H9 (cell line): ENCODE data around the gene ITPK1. TPM values are rescaled to one million over a fixed set of nuclear protein-coding genes. Genes with fewer than 3 reads are reported as not detected.

Experiments
- DNase-seq: peaks from one replicate; pipeline ENCODE4 v3.0.0-alpha.2; 2017
- H2AFZ ChIP-seq: one replicate; pipeline ENCODE4 v1.6.1; 2013; ENCODE audit warnings: mild to moderate bottlenecking, low read length, control low read depth, moderate library complexity
- H2AK5ac ChIP-seq: 2 replicates; pipeline ENCODE4 v1.6.1; 2013; ENCODE audit warnings: low read length, control low read depth, mixed read lengths; ENCODE audit not compliant: insufficient read length
- H2BK120ac ChIP-seq: one replicate; pipeline ENCODE4 v1.6.1; 2013; ENCODE audit warnings: low read depth, mild to moderate bottlenecking, low read length, control low read depth, inconsistent platforms; ENCODE audit not compliant: poor library complexity, severe bottlenecking
- H2BK12ac ChIP-seq: 2 replicates; pipeline ENCODE4 v1.6.1; 2013; ENCODE audit warnings: low read length, control low read depth, mixed read lengths, low read depth; ENCODE audit not compliant: insufficient read length
- H2BK15ac ChIP-seq: 2 replicates; pipeline ENCODE4 v1.6.1; 2013; ENCODE audit warnings: low read depth, low read length, control low read depth
- H2BK20ac ChIP-seq: one replicate; pipeline ENCODE4 v1.6.1; 2013; ENCODE audit warnings: low read depth, mild to moderate bottlenecking, low read length, control low read depth, inconsistent platforms; ENCODE audit not compliant: poor library complexity, severe bottlenecking
- H2BK5ac ChIP-seq: 2 replicates; pipeline ENCODE4 v1.6.1; 2013; ENCODE audit warnings: low read length, control low read depth, mixed read lengths; ENCODE audit not compliant: insufficient read length
- H3K14ac ChIP-seq: 2 replicates; pipeline ENCODE4 v1.6.1; 2013; ENCODE audit warnings: low read length, control low read depth; ENCODE audit not compliant: insufficient read depth
- H3K18ac ChIP-seq: 2 replicates; pipeline ENCODE4 v1.6.1; 2013; ENCODE audit warnings: low read depth, mild to moderate bottlenecking, mixed read lengths, low read length, control low read depth; ENCODE audit not compliant: insufficient read length
- H3K23ac ChIP-seq: 2 replicates; pipeline ENCODE4 v1.6.1; 2013; ENCODE audit warnings: low read length, control low read depth, mixed read lengths, low read depth; ENCODE audit not compliant: insufficient read length
- H3K23me2 ChIP-seq: 2 replicates; pipeline ENCODE4 v1.6.1; 2013; ENCODE audit warnings: low read depth, mild to moderate bottlenecking, mixed read lengths, low read length, control low read depth; ENCODE audit not compliant: insufficient read length, poor library complexity, severe bottlenecking
- H3K27ac ChIP-seq: 2 replicates; pipeline ENCODE4 v1.5.1; 2013; ENCODE audit warnings: low read length, control low read depth, mixed read lengths, low read depth; ENCODE audit not compliant: insufficient read length
- H3K27me3 ChIP-seq: 2 replicates; pipeline ENCODE4 v1.6.1; 2013; ENCODE audit warnings: low read length, control low read depth, inconsistent platforms; ENCODE audit not compliant: insufficient read depth
- H3K4ac ChIP-seq: 2 replicates; pipeline ENCODE4 v1.6.1; 2013; ENCODE audit warnings: low read depth, mild to moderate bottlenecking, control low read depth, inconsistent platforms, low read length, moderate library complexity
- H3K4me1 ChIP-seq: 2 replicates; pipeline ENCODE4 v1.6.1; 2013; ENCODE audit warnings: low read length, control low read depth, inconsistent platforms; ENCODE audit not compliant: insufficient read depth
- H3K4me2 ChIP-seq: 2 replicates; pipeline ENCODE4 v1.6.1; 2013; ENCODE audit warnings: low read length, control low read depth, mixed read lengths; ENCODE audit not compliant: insufficient read length, insufficient read depth
- H3K56ac ChIP-seq: 2 replicates; pipeline ENCODE4 v1.6.1; 2013; ENCODE audit warnings: low read depth, mild to moderate bottlenecking, mixed read lengths, low read length, control low read depth; ENCODE audit not compliant: insufficient read length
- H3K79me1 ChIP-seq: 2 replicates; pipeline ENCODE4 v1.6.1; 2013; ENCODE audit warnings: low read depth, mild to moderate bottlenecking, moderate library complexity, low read length, control low read depth, inconsistent platforms; ENCODE audit not compliant: insufficient read depth, poor library complexity, severe bottlenecking
- H3K79me2 ChIP-seq: 2 replicates; pipeline ENCODE4 v1.6.1; 2013; ENCODE audit warnings: low read length, control low read depth, inconsistent platforms; ENCODE audit not compliant: insufficient read depth
- H3K9ac ChIP-seq: 2 replicates; pipeline ENCODE4 v1.6.1; 2013; ENCODE audit warnings: low read length, control low read depth, mixed read lengths; ENCODE audit not compliant: insufficient read length; ENCODE audit errors: extremely low read depth
- H3K9me3 ChIP-seq: one replicate; pipeline ENCODE4 v1.6.1; 2013; ENCODE audit warnings: low read depth, low read length, inconsistent platforms; ENCODE audit not compliant: control insufficient read depth
- H3T11ph ChIP-seq: one replicate; pipeline ENCODE4 v1.6.1; 2013; ENCODE audit warnings: mild to moderate bottlenecking, low read length, control low read depth, inconsistent platforms
- H4K20me1 ChIP-seq: one replicate; pipeline ENCODE4 v1.6.1; 2013; ENCODE audit not compliant: control insufficient read depth, insufficient read length, insufficient read depth
- H4K5ac ChIP-seq: 2 replicates; pipeline ENCODE4 v1.6.1; 2013; ENCODE audit warnings: low read depth, mild to moderate bottlenecking, mixed read lengths, low read length, control low read depth; ENCODE audit not compliant: insufficient read length
- H4K8ac ChIP-seq: replicated peaks from 2 replicates; pipeline ENCODE4 v1.6.1; 2013; ENCODE audit warnings: low read length, control low read depth, mixed read lengths, low read depth; ENCODE audit not compliant: insufficient read length
- H4K91ac ChIP-seq: 2 replicates; pipeline ENCODE4 v1.6.1; 2013; ENCODE audit warnings: low read depth, mild to moderate bottlenecking, moderate library complexity, mixed read lengths, low read length, control low read depth; ENCODE audit not compliant: insufficient read length
- H3K27ac Mint-ChIP-seq, 3 experiments: 2 replicates in 2 of 3; 3 replicates in 1 of 3; pipeline ENCODE4 v1.8.0; 2020 to 2021; ENCODE audit warnings: mixed read lengths in 3 of 3, mild to moderate bottlenecking in 1 of 3, moderate library complexity in 1 of 3
- H3K27me3 Mint-ChIP-seq: 2 replicates; pipeline ENCODE4 v1.8.0; 2021; ENCODE audit warnings: low read depth, mild to moderate bottlenecking, moderate library complexity, mixed read lengths
- H3K36me3 Mint-ChIP-seq, 3 experiments: 2 replicates in 2 of 3; 3 replicates in 1 of 3; pipeline ENCODE4 v1.8.0; 2020 to 2021; ENCODE audit warnings: low read depth in 3 of 3, mixed read lengths in 3 of 3; ENCODE audit not compliant: insufficient read depth in 1 of 3
- H3K4me1 Mint-ChIP-seq, 2 experiments: 2 replicates each; pipeline ENCODE4 v1.8.0; 2020; ENCODE audit warnings: mixed read lengths in 2 of 2
- H3K4me3 Mint-ChIP-seq, 2 experiments: 2 replicates in 1 of 2; 3 replicates in 1 of 2; pipeline ENCODE4 v1.8.0; 2020 to 2021; ENCODE audit warnings: mild to moderate bottlenecking in 2 of 2, mixed read lengths in 2 of 2, moderate library complexity in 1 of 2
- H3K9me3 Mint-ChIP-seq, 2 experiments: 2 replicates in 1 of 2; 3 replicates in 1 of 2; pipeline ENCODE4 v1.8.0; 2020; ENCODE audit warnings: mild to moderate bottlenecking in 2 of 2, mixed read lengths in 2 of 2, moderate library complexity in 1 of 2
- WGBS: extraction: QIAGEN DNeasy Blood & Tissue Kit; methylation state at CpG from one replicate; pipeline ENCODE4 v1.1.7; 2013; ENCODE audit warnings: missing lambda C conversion rate, low lambda C conversion rate, mixed read lengths; ENCODE audit not compliant: insufficient read length; ENCODE audit errors: extremely low coverage; 5-methylcytosine and 5-hydroxymethylcytosine counted together
- total RNA-seq: library from RNA; stranded (reverse); gene quantifications from 2 replicates; pipeline ENCODE4 v1.2.1, GENCODE V29; 2021
- TF ChIP-seq, protein P1 (sequence below): fragments of 200-600 bp; sonication (generic); conservative IDR thresholded peaks from 3 replicates; pipeline ENCODE4 v1.8.0; 2021; ENCODE audit warnings: antibody characterized with exemption, mild to moderate bottlenecking

Gene ITPK1
- total RNA-seq, 1 experiment from 2014 or later: 92.7 TPM

GRCh38 chr14:92965281-92965680 is 150.4 kb downstream of the ITPK1 start:
- WGBS: no CpG with 5 or more reads among the region's 1 CpG

More at GRCh38 chr14:92965281-92965680, 150.4 kb downstream of the ITPK1 start:
- TF ChIP-seq, protein P1, sequence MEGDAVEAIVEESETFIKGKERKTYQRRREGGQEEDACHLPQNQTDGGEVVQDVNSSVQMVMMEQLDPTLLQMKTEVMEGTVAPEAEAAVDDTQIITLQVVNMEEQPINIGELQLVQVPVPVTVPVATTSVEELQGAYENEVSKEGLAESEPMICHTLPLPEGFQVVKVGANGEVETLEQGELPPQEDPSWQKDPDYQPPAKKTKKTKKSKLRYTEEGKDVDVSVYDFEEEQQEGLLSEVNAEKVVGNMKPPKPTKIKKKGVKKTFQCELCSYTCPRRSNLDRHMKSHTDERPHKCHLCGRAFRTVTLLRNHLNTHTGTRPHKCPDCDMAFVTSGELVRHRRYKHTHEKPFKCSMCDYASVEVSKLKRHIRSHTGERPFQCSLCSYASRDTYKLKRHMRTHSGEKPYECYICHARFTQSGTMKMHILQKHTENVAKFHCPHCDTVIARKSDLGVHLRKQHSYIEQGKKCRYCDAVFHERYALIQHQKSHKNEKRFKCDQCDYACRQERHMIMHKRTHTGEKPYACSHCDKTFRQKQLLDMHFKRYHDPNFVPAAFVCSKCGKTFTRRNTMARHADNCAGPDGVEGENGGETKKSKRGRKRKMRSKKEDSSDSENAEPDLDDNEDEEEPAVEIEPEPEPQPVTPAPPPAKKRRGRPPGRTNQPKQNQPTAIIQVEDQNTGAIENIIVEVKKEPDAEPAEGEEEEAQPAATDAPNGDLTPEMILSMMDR: no peak
- no peaks in the 10 kb centered on the region for H3K27me3 Mint-ChIP-seq
- Histone ChIP-seq H3K14ac (no peak overlapping the region), H4K91ac (no peak overlapping the region), H3K18ac (no peak overlapping the region), H4K5ac (no peak overlapping the region), H2BK120ac (no peak overlapping the region), H2BK12ac (no peak overlapping the region), H3K56ac (no peak overlapping the region), H3K79me1 (peaks cover 3% of the 10 kb centered on the region), H3K23me2 (no peaks in the 10 kb centered on the region), H3K79me2 (peaks cover 6% of the 10 kb centered on the region; the same call in 1 of the 2 replicates), H2BK5ac (no peak overlapping the region), H3K4me1 (peaks cover 3% of the 10 kb centered on the region; the same call in 1 of the 2 replicates), H3K4me2 (no peak overlapping the region), H4K20me1 (no peaks in the 10 kb centered on the region), H2AFZ (no peak overlapping the region), H3K23ac (no peak overlapping the region), H3T11ph (no peak overlapping the region), H2BK15ac (no peak overlapping the region), H3K27ac (no peak overlapping the region), H4K8ac (no peak overlapping the region), H2AK5ac (no peak overlapping the region), H2BK20ac (no peak overlapping the region), H3K9ac (no peak overlapping the region), H3K4ac (no peak overlapping the region), H3K9me3 (no peaks in the 10 kb centered on the region), H3K27me3 (no peaks in the 10 kb centered on the region)
- H3K4me3 Mint-ChIP-seq: no peak overlapping the region
- peaks cover 27 to 33% of the 10 kb centered on the region in 2 experiments for H3K4me1 Mint-ChIP-seq
- peaks cover 14 to 27% (median 15%) of the 10 kb centered on the region in 3 experiments for H3K36me3 Mint-ChIP-seq
- no peak overlapping the region for H3K27ac Mint-ChIP-seq
- H3K9me3 Mint-ChIP-seq: peaks cover 6 to 16% of the 10 kb centered on the region in 2 experiments
- DNase-seq: no peak
